ENCODE measurements around the gene ADA. TPM values are rescaled to one million over a fixed set of nuclear protein-coding genes. Genes with fewer than 3 reads are reported as not detected.

The ADA gene
- total RNA-seq, 5 donors from 2014 or later (not counting 1 experiment from before 2014, with no cell fraction given) = 21.9 to 42.1 (median 33.3) TPM

- ChIA-PET POLR2A (no interaction called here), CTCF (no interaction called here)
- H3K27ac Mint-ChIP-seq = no peak overlapping the region
- H3K4me3 Mint-ChIP-seq = no peak overlapping the region
- no peaks in the 10 kb centered on the region for H3K36me3 Mint-ChIP-seq
- peaks cover 13 to 19% of the 10 kb centered on the region in 2 experiments for H3K4me1 ChIP-seq (ENCODE audit: control insufficient read depth in 1 of 2, extremely low read depth in 1 of 2, insufficient read depth in 2 of 2, low read length in 2 of 2)
- H3K27me3 ChIP-seq (replicated peaks in 1 of 2; ENCODE audit: control insufficient read depth in 2 of 2, extremely low read depth in 1 of 2, insufficient read depth in 2 of 2, low read length in 1 of 2) = no peaks in the 10 kb centered on the region
- WGBS (ENCODE audit: insufficient coverage) = 80% methylated on average over 1 of the region's 1 CpG
- no peak overlapping the region for H3K4me3 ChIP-seq (ENCODE audit: control insufficient read depth in 1 of 2, extremely low read depth in 1 of 2, low read length in 1 of 2)
- ATAC-seq (replicated peaks in 1 of 4) = no peak
- peaks cover 18 to 31% (median 28%) of the 10 kb centered on the region in 3 donors for H3K4me1 Mint-ChIP-seq
- H3K9me3 ChIP-seq = no peaks in the 10 kb centered on the region
- no peaks in the 10 kb centered on the region for H3K9me3 Mint-ChIP-seq
- no peak for DNase-seq
- H3K27me3 Mint-ChIP-seq = no peaks in the 10 kb centered on the region
- no peaks in the 10 kb centered on the region for H3K36me3 ChIP-seq (ENCODE audit: control insufficient read depth in 2 of 2, extremely low read depth in 1 of 2, insufficient read depth in 1 of 2, low read length in 1 of 2)
- H3K27ac ChIP-seq (ENCODE audit: low read length) = no peak overlapping the region
These were observed 51.8 kb downstream of the ADA start for GRCh38 chr20:44599715-44600114.

DNA sequence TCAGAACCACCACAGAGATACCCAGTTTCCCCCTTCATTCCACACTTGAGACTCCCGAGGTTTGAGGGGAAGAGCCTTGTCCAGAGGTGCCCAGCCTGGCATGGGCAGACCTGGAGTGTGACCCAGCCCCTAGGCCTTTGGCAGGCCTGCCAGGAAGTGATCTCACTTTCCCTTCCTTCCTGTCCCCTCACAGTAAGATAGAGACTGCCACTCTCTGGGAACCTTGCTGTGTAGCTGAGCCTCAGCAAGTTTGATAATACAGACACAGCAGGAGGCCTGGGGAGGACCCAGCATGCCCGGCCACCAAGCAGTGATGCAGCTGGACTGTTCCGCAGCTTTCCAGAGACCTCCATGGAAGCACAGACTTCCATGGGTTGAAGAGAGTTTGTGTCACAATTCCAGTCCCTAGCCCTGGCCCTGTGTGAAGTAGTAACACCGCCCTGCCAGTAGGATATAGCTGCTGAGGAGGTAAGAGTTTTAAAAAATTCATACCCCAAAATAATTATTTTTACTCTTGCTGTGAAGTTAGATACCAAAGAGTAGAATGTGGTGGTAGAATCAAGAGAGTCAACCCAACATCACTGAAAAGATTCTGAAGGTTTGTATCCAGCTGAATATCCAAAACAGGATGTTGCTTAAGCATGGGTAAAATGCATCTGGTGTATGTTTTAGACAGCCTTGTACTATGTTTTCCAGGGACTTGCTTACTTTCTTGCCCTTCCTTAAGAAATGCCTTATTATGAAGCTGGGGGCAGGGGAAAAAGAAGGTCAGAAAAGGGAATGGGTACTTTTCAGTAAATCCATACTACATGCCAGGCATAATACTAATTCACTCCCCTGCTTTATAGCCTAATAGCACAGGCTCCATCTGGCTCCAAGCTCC, 52.8 kb downstream of the ADA start:
- WGBS (ENCODE audit: insufficient coverage) = 27% methylated on average over 2 of the region's 4 CpGs
- Histone ChIP-seq H3K27me3 (replicated peaks in 1 of 2; ENCODE audit: control insufficient read depth in 2 of 2, extremely low read depth in 1 of 2, insufficient read depth in 2 of 2, low read length in 1 of 2) (no peaks in the 10 kb centered on the region), H3K4me3 (ENCODE audit: control insufficient read depth in 1 of 2, extremely low read depth in 1 of 2, low read length in 1 of 2) (peak overlapping the region in 1 of 2 donors; percentile 12), H3K4me1 (ENCODE audit: control insufficient read depth in 1 of 2, extremely low read depth in 1 of 2, insufficient read depth in 2 of 2, low read length in 2 of 2) (peaks cover 13 to 19% of the 10 kb centered on the region in 2 experiments), H3K9me3 (no peaks in the 10 kb centered on the region), H3K27ac (ENCODE audit: low read length) (peak overlapping the region; percentile 13), H3K36me3 (ENCODE audit: control insufficient read depth in 2 of 2, extremely low read depth in 1 of 2, insufficient read depth in 1 of 2, low read length in 1 of 2) (no peaks in the 10 kb centered on the region)
- no peaks in the 10 kb centered on the region for H3K27me3 Mint-ChIP-seq
- ChIA-PET POLR2A (no interaction called here), CTCF (interaction anchor here in 1 of 2 donors (0.7 kb wide), 1 partner anchor 44 kb away, joined by 3 read pairs; no protein-coding TSS in a partner anchor)
- DNase-seq (no peak), ATAC-seq (replicated peaks in 1 of 4) (peak; percentile 43 to 79 (median 76))
- H3K9me3 Mint-ChIP-seq = no peaks in the 10 kb centered on the region
- no peaks in the 10 kb centered on the region for H3K36me3 Mint-ChIP-seq
- peak overlapping the region in 2 of 3 donors; percentile 18 to 59 for H3K4me3 Mint-ChIP-seq
- H3K27ac Mint-ChIP-seq = peak overlapping the region; percentile 61 to 87
- peaks cover 18 to 31% (median 28%) of the 10 kb centered on the region in 3 donors for H3K4me1 Mint-ChIP-seq

GRCh38 chr20:44597930-44598329, 53.6 kb downstream of the ADA start:
- H3K4me1 ChIP-seq (ENCODE audit: control insufficient read depth in 1 of 2, extremely low read depth in 1 of 2, insufficient read depth in 2 of 2, low read length in 2 of 2) = peaks cover 13 to 19% of the 10 kb centered on the region in 2 experiments
- CTCF ChIA-PET = interaction anchor here in 1 of 2 donors (0.7 kb wide), 1 partner anchor 43 kb away, joined by 3 read pairs; no protein-coding TSS in a partner anchor
- POLR2A ChIA-PET = no interaction called here
- H3K36me3 Mint-ChIP-seq = no peaks in the 10 kb centered on the region
- no peak overlapping the region for H3K4me3 ChIP-seq (ENCODE audit: control insufficient read depth in 1 of 2, extremely low read depth in 1 of 2, low read length in 1 of 2)
- no peak for DNase-seq
- H3K27me3 ChIP-seq (replicated peaks in 1 of 2; ENCODE audit: control insufficient read depth in 2 of 2, extremely low read depth in 1 of 2, insufficient read depth in 2 of 2, low read length in 1 of 2) = no peaks in the 10 kb centered on the region
- no peak for ATAC-seq (replicated peaks in 1 of 4)
- peaks cover 18 to 31% (median 28%) of the 10 kb centered on the region in 3 donors for H3K4me1 Mint-ChIP-seq
- no peaks in the 10 kb centered on the region for H3K9me3 ChIP-seq
- H3K4me3 Mint-ChIP-seq = peak overlapping the region in 1 of 3 donors; percentile 59
- H3K27ac ChIP-seq (ENCODE audit: low read length) = no peak overlapping the region
- no peaks in the 10 kb centered on the region for H3K27me3 Mint-ChIP-seq
- H3K27ac Mint-ChIP-seq = peak overlapping the region in 1 of 2 donors; percentile 87
- no peaks in the 10 kb centered on the region for H3K36me3 ChIP-seq (ENCODE audit: control insufficient read depth in 2 of 2, extremely low read depth in 1 of 2, insufficient read depth in 1 of 2, low read length in 1 of 2)
- no peaks in the 10 kb centered on the region for H3K9me3 Mint-ChIP-seq
- WGBS (ENCODE audit: insufficient coverage) = 73% methylated on average over 2 of the region's 4 CpGs

GRCh38 chr20:44597516-44597915, 54.0 kb downstream of the ADA start:
- no CpG with 5 or more reads among the region's 4 CpGs for whole genome bisulfite sequencing (ENCODE audit: insufficient coverage)
- DNase-seq = no peak
- Histone ChIP-seq H3K27me3 (replicated peaks in 1 of 2; ENCODE audit: control insufficient read depth in 2 of 2, extremely low read depth in 1 of 2, insufficient read depth in 2 of 2, low read length in 1 of 2) (no peaks in the 10 kb centered on the region), H3K36me3 (ENCODE audit: control insufficient read depth in 2 of 2, extremely low read depth in 1 of 2, insufficient read depth in 1 of 2, low read length in 1 of 2) (no peaks in the 10 kb centered on the region), H3K4me1 (ENCODE audit: control insufficient read depth in 1 of 2, extremely low read depth in 1 of 2, insufficient read depth in 2 of 2, low read length in 2 of 2) (peaks cover 13 to 19% of the 10 kb centered on the region in 2 experiments), H3K27ac (ENCODE audit: low read length) (no peak overlapping the region), H3K9me3 (no peaks in the 10 kb centered on the region), H3K4me3 (ENCODE audit: control insufficient read depth in 1 of 2, extremely low read depth in 1 of 2, low read length in 1 of 2) (no peak overlapping the region)
- Mint-ChIP-seq H3K36me3 (no peaks in the 10 kb centered on the region), H3K4me3 (no peak overlapping the region), H3K4me1 (peaks cover 18 to 31% (median 28%) of the 10 kb centered on the region in 3 donors), H3K27ac (no peak overlapping the region), H3K9me3 (no peaks in the 10 kb centered on the region), H3K27me3 (no peaks in the 10 kb centered on the region)
- ChIA-PET CTCF (interaction anchor here in 1 of 2 donors (0.7 kb wide), 2 partner anchors 42 to 216 kb away, joined by 3 read pairs; no protein-coding TSS in a partner anchor), POLR2A (interaction anchor here in 1 of 2 donors (0.6 kb wide), 1 partner anchor 558 kb away, joined by 7 read pairs; no protein-coding TSS in a partner anchor)
- ATAC-seq (replicated peaks in 1 of 4) = no peak

- no peak for ATAC-seq (replicated peaks in 1 of 4)
These were observed 54.6 kb downstream of the ADA start for GRCh38 chr20:44596876-44597275.

GRCh38 chr20:44596010-44596409, 55.5 kb downstream of the ADA start:
- WGBS (ENCODE audit: insufficient coverage) = 85% methylated on average over 4 of the region's 4 CpGs
- Mint-ChIP-seq H3K27me3 (no peaks in the 10 kb centered on the region), H3K4me3 (no peak overlapping the region), H3K27ac (no peak overlapping the region), H3K36me3 (peaks cover 2% of the 10 kb centered on the region), H3K9me3 (no peaks in the 10 kb centered on the region), H3K4me1 (peaks cover 14 to 28% (median 26%) of the 10 kb centered on the region in 3 donors)
- Histone ChIP-seq H3K27ac (ENCODE audit: low read length) (no peak overlapping the region), H3K36me3 (ENCODE audit: control insufficient read depth in 2 of 2, extremely low read depth in 1 of 2, insufficient read depth in 1 of 2, low read length in 1 of 2) (no peaks in the 10 kb centered on the region), H3K4me1 (ENCODE audit: control insufficient read depth in 1 of 2, extremely low read depth in 1 of 2, insufficient read depth in 2 of 2, low read length in 2 of 2) (peaks cover 11% of the 10 kb centered on the region in 2 experiments), H3K4me3 (ENCODE audit: control insufficient read depth in 1 of 2, extremely low read depth in 1 of 2, low read length in 1 of 2) (no peak overlapping the region), H3K27me3 (replicated peaks in 1 of 2; ENCODE audit: control insufficient read depth in 2 of 2, extremely low read depth in 1 of 2, insufficient read depth in 2 of 2, low read length in 1 of 2) (no peaks in the 10 kb centered on the region), H3K9me3 (no peaks in the 10 kb centered on the region)
- POLR2A ChIA-PET = no interaction called here
- CTCF ChIA-PET = no interaction called here
- ATAC-seq (replicated peaks in 1 of 4) = no peak
- no peak for DNase-seq

More at GRCh38 chr20:44596876-44597275, 54.6 kb downstream of the ADA start:
- no peak for DNase-seq
- Histone ChIP-seq H3K27me3 (replicated peaks in 1 of 2; ENCODE audit: control insufficient read depth in 2 of 2, extremely low read depth in 1 of 2, insufficient read depth in 2 of 2, low read length in 1 of 2) (no peaks in the 10 kb centered on the region), H3K9me3 (no peaks in the 10 kb centered on the region), H3K27ac (ENCODE audit: low read length) (no peak overlapping the region), H3K4me3 (ENCODE audit: control insufficient read depth in 1 of 2, extremely low read depth in 1 of 2, low read length in 1 of 2) (no peak overlapping the region), H3K4me1 (ENCODE audit: control insufficient read depth in 1 of 2, extremely low read depth in 1 of 2, insufficient read depth in 2 of 2, low read length in 2 of 2) (peaks cover 11 to 18% of the 10 kb centered on the region in 2 experiments), H3K36me3 (ENCODE audit: control insufficient read depth in 2 of 2, extremely low read depth in 1 of 2, insufficient read depth in 1 of 2, low read length in 1 of 2) (no peaks in the 10 kb centered on the region)
- no peak overlapping the region for H3K27ac Mint-ChIP-seq
- no peaks in the 10 kb centered on the region for H3K27me3 Mint-ChIP-seq
- CTCF ChIA-PET = interaction anchor here in 1 of 2 donors (0.7 kb wide), 1 partner anchor 215 kb away, joined by 3 read pairs; no protein-coding TSS in a partner anchor
- peaks cover 17 to 31% (median 28%) of the 10 kb centered on the region in 3 donors for H3K4me1 Mint-ChIP-seq
- no peaks in the 10 kb centered on the region for H3K36me3 Mint-ChIP-seq
- no CpG with 5 or more reads among the region's 3 CpGs for WGBS (ENCODE audit: insufficient coverage)
- H3K9me3 Mint-ChIP-seq = no peaks in the 10 kb centered on the region
- POLR2A ChIA-PET = interaction anchor here in 1 of 2 donors (0.6 kb wide), 1 partner anchor 557 kb away, joined by 7 read pairs; no protein-coding TSS in a partner anchor
- no peak overlapping the region for H3K4me3 Mint-ChIP-seq

Data from T-cell (primary cell).